Stimulated activated CD8-positive, alpha-beta memory T cell treated with anti-CD3 and anti-CD28 coated beads, Interleukin-7, amount 100 ng/mL, for 1 hour (primary cell): ENCODE measurements around the gene ANKRD44.
"Not testable (repeated sequence)": the region's sequence is repeated elsewhere in the genome, so short reads cannot be mapped to it uniquely, and the experiment has no call there.

Source experiments
- DNase-seq, 2 donors: peaks; one replicate each; pipeline ENCODE4 v3.0.0-alpha.2; 2020; ENCODE audit warnings: low read depth in 2 of 2

The ANKRD44 gene

GRCh38 chr2:197259470-197259999 is 51.0 kb downstream of the ANKRD44 start:
- no peak for DNase-seq

DNA sequence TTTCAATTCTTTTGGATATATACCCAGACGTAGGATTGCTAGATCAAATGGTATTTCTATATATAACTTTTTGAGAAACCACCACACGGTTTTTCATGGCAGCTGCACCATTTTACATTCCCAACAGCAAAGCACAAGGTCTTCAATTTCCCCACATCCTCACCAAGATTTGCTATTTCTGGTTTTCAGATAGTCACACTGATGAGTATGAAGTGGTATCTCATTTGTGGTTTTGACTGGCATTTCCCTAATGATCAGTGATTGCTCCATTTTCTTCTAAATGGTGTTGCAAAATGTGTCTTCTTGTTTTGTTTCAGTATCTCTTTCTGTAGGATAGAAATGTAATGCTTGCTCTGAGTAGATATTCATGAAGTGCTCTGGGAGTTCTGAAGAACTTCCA is 52.0 kb downstream of the ANKRD44 start:
- no peak for DNase-seq

- DNase-seq, result no peak
These were observed 53.9 kb downstream of the ANKRD44 start for GRCh38 chr2:197256547-197257170.

- no peak for DNase-seq
These were observed 54.6 kb downstream of the ANKRD44 start for GRCh38 chr2:197256021-197256420.

DNA sequence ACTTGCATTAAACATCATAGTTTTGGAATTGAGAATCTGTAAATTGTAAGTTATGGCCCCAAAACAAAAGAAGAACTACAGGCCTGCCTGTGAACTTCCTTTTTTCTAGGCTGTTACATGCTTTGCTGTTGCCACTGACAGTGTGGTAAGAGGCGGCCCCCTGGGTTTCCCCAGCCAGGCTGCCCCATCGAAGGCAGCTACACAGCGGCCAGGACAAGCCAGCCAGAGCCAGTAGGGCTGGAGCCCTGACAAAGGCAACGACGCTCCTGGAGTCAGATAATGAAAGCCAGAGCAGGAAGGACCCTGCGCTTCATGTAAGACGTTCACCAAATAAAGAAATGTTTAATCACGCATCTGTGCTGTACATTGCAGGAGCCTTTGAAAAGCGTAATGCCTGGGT is 55.0 kb downstream of the ANKRD44 start:
- DNase-seq, result peak; percentile 42

DNA sequence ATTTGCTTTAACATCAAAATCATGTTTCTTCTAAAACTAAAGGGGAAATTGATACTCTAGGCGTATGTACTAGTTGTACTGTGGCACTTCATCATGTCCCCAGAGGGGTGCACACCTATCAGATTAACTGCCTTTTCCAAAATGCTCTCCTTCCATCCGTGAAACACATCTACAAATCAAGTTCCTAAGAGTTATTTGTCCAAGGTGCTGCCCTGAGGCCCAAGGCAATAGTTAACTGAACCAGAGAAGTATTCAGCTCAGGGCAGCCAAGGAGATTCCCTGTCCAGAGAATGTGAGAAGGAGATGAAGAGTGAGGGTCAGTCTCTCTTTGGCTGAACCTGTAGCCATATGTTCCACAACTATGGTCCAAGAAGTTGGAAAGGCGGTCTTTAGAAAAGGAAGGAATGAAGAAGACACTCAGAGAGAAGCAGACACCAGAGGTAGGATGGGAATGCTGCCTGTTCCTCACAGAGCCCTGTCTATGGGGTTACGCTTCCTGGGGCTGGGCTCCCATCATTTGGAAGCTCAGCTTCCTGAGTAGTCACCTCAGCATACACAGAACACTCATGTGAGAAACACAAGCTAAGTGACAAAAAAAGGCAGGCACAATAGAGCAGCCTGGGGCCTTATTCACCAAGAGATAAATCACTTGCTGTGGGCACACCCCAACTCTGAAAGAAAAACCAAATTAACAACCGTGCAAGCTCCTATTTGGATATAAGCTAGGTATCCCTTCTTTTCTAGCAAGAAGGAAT is 55.6 kb downstream of the ANKRD44 start:
- no peak for DNase-seq

- DNase-seq, result no peak
These were observed 59.0 kb downstream of the ANKRD44 start for GRCh38 chr2:197251576-197251975.

- DNase-seq, result no peak
These were observed 59.4 kb downstream of the ANKRD44 start for GRCh38 chr2:197251163-197251562.

- no peak for DNase-seq
These were observed 60.5 kb downstream of the ANKRD44 start for GRCh38 chr2:197250084-197250397.

DNA sequence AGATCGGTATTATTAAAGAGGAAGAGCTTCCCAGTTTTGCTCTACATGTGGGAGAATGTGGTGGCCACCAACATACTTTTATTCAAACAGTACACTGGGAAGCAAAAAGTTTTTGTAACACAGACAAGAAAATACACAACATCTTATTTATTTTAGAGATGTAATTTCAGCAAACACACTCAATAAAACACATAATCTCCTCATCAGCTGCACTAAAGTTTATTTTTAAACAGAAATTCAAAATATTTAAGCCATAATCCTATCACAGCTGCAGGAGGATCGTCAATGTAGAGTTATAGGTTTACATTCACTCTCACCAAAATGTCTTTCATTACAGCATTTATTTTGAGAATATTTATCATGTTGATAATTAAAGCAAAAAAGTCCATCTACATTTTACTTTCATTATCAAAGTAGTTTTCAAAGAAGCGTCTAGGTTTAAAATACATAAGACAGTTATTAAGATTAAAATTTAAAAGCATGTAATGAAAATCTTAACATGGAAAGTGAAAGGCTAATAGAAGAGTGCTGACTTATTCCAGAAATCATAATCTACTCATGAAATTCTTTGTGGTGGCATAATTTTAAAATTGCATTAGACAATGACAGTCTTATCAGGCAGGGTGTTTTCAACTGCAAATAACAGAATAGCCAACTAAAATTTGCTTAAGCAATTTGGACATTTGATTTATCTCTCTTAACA is 61.0 kb downstream of the ANKRD44 start:
- no peak for DNase-seq

DNA sequence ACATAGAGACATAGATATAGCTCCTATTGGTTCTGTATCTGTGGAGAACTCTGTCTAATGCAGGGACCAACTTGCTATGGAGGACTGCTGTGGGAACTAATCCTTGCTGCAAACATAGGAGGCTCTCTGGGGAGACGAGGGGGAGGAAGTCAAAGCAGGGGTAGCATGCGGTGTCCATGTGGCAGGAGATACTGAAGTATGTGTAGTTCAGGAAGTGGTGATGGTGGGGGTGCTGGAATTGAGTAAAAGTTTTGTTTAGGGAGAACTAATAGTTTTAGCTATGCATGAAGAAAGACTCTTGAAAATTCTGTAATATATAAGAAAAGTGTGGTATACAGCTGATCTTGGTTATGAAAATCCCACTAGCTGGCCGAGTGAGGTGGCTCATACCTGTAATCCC is 62.0 kb downstream of the ANKRD44 start:
- DNase-seq, result no peak

DNA sequence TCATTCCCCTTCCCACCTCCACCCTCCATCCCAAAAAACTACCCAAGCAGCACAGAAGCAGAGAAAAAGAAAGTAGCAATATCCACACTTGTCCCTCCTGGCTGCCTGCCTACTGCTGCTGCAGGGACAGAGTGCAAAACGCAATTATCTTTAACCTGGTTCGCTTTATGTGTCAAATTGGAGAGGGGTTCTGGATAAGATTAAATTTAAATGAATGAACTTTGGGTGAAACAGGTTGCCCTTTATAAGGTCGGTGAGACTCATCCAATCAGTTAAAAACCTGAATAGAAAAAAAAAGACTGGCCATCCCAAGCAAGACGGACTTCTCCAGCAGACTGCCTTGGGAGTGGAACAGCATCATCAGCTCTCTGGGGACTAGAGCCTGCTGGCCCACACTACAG is 62.6 kb downstream of the ANKRD44 start:
- no peak for DNase-seq

DNA sequence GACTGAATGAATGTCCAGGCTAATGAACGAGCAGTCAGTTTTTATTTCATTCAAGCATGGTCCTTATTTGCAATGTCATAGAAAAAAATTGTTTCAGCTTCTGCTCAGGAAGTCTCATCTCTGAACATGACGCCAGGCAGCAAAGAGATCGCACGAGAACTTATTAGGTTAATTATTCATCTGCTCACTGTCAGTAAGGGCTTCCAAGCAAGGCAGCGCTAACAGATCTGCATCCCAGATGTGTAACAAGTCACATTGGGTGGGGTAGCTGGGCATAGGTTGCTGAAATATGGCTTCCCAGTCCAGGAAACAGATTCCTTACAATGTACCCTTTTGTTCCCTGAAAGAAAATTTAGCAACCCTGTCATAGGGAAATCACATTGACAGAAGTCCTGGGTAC is 63.5 kb downstream of the ANKRD44 start:
- DNase-seq, result no peak

DNA sequence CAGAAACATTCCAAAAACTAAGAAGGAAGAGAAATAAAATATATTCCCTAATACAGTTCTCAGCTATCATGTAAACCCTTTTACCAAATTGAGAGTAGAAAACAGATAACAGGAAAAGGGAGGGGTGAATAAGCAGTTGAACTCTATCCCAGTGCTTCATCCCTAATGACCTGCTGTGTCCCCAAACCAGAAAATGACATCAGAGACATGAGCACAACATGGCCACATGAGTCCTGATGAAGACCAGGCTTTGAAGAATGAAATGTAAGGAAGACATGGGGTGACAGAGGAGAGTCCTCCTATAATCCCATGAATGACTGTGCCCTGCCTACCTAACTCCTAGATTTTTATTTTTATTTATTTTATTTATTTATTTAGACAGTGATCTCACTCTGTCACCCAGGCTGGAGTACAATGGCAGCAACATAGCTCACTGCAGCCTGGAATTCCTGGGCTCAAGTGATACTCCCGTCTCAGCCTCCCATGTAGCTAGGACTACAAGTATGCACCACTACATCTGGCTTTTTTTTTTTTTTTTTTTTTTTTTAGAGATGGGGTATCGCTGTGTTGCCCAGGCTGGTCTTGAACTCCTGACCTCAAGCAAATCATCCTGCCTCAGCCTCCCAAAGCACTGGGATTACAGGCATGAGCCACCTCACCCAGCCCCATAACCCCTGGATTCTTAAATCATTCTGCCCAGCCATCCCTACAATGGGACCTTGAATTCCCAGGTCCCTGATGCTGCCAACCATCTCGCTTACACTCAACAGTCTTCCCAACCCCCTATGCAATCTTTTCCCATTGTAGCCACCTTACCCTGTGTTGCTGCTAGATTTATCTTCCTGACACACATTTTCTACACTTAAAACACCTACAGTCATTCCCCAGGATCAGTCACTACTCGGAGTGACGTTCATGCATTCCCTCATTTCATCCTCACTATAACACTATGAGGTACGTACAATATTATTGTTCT is 64.5 kb downstream of the ANKRD44 start:
- no peak for DNase-seq

- DNase-seq, result no peak
These were observed 66.2 kb downstream of the ANKRD44 start for GRCh38 chr2:197244349-197244748.

- DNase-seq, result no peak
These were observed 67.9 kb downstream of the ANKRD44 start for GRCh38 chr2:197242719-197243118.

GRCh38 chr2:197241596-197241995 is 69.0 kb downstream of the ANKRD44 start:
- DNase-seq, result no peak

GRCh38 chr2:197241153-197241552 is 69.4 kb downstream of the ANKRD44 start:
- no peak for DNase-seq

DNA sequence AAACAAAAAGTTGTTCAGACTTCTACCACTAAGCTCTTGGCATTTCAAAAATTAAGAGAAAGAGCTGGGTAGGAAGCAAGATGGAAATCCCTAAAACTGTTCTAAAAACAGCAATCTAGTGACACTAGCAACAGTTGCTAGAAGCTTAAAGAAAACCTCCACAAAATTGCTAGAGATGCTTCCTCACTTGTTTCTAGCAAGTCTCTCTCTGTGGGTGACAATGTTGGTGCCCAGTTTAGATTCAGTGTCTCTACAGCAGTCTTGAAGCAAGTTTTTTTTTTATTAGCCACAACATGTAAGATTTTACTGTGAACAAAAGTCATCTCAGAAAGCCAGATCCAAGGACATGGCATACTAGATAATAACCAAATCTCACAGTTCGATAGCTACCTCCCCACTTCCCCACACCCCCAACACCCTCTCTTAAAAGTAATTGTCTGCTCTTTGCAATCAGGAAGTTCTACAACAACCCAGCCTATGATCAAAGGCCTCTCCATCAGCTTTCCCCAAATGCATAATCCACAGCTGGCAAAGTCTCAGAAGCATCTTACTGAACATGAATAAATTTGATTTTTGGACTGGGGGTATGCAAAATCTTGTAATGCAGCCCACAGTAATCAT is 70.0 kb downstream of the ANKRD44 start:
- no peak for DNase-seq

GRCh38 chr2:197240018-197240417 is 70.6 kb downstream of the ANKRD44 start:
- not testable (repeated sequence) for DNase-seq

DNA sequence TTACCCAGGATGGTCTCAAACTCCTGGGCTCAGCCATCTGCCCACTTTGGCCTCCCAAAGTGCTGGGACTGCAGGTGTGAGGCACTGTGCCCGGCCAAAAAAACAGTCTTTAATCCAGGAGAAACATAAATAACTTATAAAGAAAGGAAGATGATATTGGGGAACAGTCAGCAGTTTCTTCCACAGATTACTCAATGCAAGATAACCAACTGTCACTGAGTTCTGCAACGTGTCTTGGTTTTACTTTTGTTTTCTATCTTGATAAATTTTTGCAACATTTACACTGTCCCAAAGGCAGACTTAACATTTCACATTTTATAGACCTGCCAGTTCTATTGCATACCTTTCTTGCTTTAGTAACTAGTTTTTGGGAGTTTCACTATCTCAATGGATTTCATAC is 71.1 kb downstream of the ANKRD44 start:
- DNase-seq, result no peak
